Retina (tissue), 1 donor: ENCODE results near the gene COG5.
"Not testable (repeated sequence)": the region's sequence is repeated elsewhere in the genome, so short reads cannot be mapped to it uniquely, and the experiment has no call there.

ENCODE experiments used
- DNase-seq: peaks from one replicate; pipeline ENCODE4 v3.0.0-alpha.2; 2016

The COG5 gene

GRCh38 chr7:107171496-107171895, 392.2 kb downstream of the COG5 start:
- DNase-seq = no peak

- DNase-seq = no peak
Observed at GRCh38 chr7:107170051-107170915, 393.4 kb downstream of the COG5 start.

DNA sequence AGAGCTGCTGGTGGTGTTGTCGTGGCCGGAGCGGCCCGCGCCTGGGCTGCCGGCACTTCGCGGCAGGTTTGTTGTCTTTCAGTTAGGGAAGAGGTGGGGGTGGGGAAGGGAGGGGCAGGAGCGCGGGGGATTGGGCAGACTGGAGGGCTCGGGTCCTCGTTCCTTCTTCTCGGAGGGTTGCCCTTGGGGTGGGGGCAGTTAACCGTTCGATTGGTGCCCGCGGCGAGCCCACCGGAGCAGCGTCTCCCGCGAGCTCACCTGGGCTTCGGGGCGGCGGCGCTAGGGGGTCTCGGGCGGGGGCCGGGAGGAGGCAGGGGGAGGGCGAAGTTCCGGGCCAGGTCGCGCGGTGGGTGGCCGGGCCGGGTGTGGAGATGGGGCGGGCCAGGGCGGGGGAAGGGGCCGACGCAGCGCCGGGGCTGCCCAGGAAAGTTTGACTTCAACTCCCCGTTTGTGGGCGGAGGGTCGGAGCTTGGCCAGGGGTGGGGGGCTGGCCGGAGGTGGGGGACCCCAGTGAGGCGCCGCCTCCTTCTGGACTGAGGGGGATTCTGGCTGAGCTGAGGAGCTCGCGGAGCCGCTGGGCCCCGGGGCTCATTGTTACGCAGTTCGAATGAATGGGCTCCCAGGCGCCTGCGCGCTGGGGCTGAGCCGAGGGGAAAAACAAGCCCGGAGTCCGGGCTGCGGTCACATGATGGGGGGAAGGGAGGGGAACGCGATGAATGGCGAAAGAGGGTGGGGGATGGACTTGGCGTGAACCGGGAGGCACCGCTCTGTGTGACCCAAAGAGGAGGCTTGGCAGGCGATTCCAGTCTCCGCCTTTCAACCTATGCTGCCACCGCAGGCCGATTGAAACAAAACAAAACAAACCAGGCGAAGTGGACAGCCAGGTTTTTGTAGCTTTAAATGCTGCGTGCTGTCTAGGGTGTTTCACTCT, 394.3 kb downstream of the COG5 start:
- DNase-seq = peak; percentile 92

- DNase-seq = peak; percentile 98
Observed at GRCh38 chr7:107168233-107169119, 395.2 kb downstream of the COG5 start, which contains the start of gene HBP1. HBP1 (plus strand) TSS chr7:107169003; CDS start chr7:107179894, 10,891 bp downstream.

- DNase-seq = no peak
Observed at GRCh38 chr7:107167483-107168232, 396.1 kb downstream of the COG5 start.

DNA sequence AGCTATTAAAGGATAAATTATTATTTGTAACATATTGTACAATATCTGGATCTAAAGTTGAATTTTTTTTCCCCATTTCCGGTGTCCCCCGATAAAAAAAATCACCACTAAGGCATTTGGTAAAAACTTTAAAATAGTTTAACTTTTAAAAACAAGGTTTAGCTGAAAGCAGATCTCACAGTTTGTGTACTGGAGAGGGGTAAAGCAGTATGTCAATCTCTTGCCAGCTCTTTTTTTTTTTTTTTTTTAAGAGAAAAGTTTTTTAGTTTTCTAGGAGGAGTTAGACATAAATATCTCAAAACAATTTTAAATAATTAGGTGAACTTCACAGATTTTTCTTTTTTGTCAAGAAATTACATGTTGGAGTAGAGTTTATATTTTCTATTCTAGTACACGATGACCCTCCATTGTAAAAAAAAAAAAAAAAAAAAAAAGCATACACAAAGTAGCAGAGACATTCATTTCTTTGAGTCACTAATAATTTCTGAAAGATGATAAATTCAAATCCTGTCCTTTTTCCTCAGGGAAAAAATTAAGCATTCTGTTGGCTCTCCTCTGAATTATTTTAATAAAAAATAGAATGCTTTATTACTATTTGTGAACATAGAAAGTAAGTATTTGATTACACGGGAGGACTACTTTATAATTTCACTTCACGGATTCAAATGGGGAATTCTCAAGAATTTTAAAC, 396.8 kb downstream of the COG5 start:
- no peak for DNase-seq

- DNase-seq = no peak
Observed at GRCh38 chr7:107165341-107165740, 398.4 kb downstream of the COG5 start.

DNA sequence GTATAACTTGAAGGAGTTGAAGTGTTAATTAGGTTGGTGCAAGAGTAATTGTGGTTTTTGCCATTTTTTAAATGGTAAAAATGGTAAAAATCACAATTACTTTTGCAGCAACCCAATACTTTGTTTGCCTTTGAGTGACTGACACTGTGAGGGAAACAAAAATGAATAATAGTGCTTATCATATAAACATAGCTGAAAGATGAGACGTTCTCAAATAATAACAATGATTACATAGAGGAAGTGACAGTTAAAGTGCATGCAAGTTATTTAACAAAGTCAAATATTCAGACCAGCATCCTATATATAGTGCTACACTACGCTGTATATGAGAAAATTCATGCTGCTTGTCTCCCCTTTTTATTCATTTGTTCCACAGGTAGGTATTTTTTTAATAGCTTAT, 399.6 kb downstream of the COG5 start:
- DNase-seq = no peak

DNA sequence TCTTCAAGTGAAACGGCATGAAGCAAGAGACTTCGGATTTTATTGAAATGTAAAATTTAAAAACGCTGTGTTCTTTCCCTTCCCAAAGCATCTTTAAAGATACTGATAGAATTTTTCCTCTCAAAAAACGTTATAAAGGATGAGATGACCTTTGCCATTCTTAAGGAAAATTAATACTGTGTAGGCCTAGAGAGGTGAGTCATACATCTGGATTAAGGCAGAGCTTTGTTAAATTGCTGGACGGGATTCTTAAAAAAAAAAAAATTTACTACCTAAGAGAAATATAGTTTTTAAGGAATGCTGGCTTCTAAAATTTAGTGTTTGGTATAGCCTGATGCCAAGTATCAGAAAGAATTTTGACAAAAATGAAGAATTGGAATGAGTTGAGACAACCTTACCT, 401.2 kb downstream of the COG5 start:
- no peak for DNase-seq

- no peak for DNase-seq
Observed at GRCh38 chr7:107161415-107161814, 402.3 kb downstream of the COG5 start.

- DNase-seq = no peak
Observed at GRCh38 chr7:107160389-107160788, 403.3 kb downstream of the COG5 start.

DNA sequence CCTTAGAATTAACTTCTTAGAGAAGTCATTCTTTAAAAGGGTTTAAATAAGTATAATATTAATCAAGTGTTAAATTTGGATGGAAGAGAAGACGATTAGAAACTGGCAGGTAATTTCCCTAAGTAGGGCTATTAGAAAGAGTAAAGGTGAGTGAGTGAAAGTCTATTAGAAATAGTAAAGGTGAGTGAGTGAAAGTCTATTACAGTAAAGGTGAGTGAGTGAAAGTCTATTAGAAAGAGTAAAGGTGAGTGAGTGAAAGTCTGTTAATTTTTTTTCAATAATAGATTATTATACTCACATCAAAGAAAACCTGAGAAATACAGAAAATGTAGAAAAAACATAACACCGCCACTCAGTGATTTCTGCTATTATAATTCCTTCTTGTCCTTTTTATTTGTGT, 405.7 kb downstream of the COG5 start:
- DNase-seq = no peak

DNA sequence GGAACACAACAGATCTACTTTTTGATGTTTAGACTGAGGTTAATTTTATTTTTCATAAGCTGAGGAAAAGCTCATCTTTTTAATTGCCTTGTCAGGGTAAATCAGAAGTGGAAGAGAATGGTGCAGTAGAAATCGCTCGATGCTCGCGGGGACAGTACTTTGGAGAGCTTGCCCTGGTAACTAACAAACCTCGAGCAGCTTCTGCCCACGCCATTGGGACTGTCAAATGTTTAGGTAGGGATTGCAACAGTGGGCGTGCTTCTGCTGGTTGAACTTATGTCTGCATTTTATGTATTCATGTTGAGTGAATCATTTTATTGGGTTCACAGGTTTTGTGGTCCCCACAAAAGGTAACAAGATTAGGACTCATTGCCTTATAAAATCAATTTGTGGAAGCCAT, 406.6 kb downstream of the COG5 start:
- no peak for DNase-seq

- DNase-seq = not testable (repeated sequence)
Observed at GRCh38 chr7:107155726-107156125, 408.0 kb downstream of the COG5 start.

DNA sequence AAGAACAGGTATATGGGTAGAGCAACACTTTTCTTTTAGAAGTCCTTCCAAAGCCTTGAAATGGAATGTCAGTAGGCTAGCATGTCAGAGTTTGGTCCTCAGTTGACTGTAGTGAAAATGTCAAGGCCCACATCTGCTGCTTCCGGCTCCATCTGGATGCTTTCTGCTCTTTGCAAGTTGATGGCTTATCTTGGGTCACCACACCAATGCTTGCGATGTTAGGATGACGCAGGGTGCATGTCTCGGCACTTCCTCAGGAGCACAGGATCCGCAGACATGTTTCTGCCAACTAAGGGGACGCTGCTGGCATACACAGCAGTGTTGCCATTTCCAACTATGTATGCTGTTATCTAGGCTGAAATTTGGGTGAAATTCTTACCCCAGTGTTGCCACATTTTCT, 408.9 kb downstream of the COG5 start:
- DNase-seq = no peak

DNA sequence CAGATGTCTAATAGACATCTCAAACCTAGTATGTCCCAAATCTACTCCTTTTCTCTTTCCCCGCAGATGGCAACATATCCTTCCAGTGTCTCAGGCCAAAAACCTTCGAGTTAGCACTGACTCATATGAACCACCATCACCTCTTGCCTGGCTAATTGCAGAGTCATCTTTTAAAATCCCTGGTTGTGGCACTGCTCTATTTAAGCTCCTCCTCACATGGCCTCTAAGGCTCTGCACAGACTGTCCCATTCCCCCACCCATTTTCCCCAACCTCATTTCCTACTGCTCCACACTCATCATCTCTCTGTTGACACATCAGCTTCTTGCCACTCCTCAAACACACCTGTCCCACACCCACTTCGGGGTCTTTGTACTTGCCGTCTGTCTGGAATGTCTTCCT, 411.7 kb downstream of the COG5 start:
- no peak for DNase-seq
